Gastroesophageal sphincter (tissue), 4 donors: ENCODE measurements around the gene TADA3. TPM values are rescaled to one million over a fixed set of nuclear protein-coding genes. Genes with fewer than 3 reads are reported as not detected.

ENCODE experiments used
- ATAC-seq: fragments of 150-250 bp; one replicate; pipeline ENCODE4 v1.9.1; 2016; ENCODE audit warnings: mild to moderate bottlenecking, moderate library complexity
- H3K27ac ChIP-seq, 4 donors: fragments of 200-600 bp; sonication (generic) in 3 of 4; 1 replicate in 3 of 4; 2 replicates in 1 of 4; pipeline ENCODE4 v1.5.1; 2016 to 2019
- H3K27me3 ChIP-seq: fragments of 200-600 bp; sonication (generic); one replicate; pipeline ENCODE4 v1.5.1; 2019
- H3K36me3 ChIP-seq, 2 donors: fragments of 200-600 bp; sonication (generic); one replicate each; pipeline ENCODE4 v1.5.1; 2019; ENCODE audit warnings: control low read depth in 1 of 2
- H3K4me1 ChIP-seq, 3 donors: fragments of 200-600 bp; sonication (generic); 1 replicate in 2 of 3; 2 replicates in 1 of 3; pipeline ENCODE4 v1.5.1; 2016 to 2019; ENCODE audit warnings: control low read depth in 2 of 3
- H3K4me3 ChIP-seq, 2 donors: fragments of 200-600 bp; sonication (generic); one replicate each; pipeline ENCODE4 v1.5.1; 2019; ENCODE audit warnings: mild to moderate bottlenecking in 1 of 2, moderate library complexity in 1 of 2
- H3K9me3 ChIP-seq, 3 donors: fragments of 200-600 bp; sonication (generic); one replicate each; pipeline ENCODE4 v1.5.1; 2017 to 2019; ENCODE audit warnings: control low read depth in 2 of 3
- CTCF ChIP-seq, 4 experiments: fragments of 200-600 bp in 2 of 4; fragments of 450-650 bp in 2 of 4; sonication (generic) in 1 of 4; IDR thresholded peaks; one replicate each; pipeline ENCODE4 v1.5.1; 2017 to 2019; ENCODE audit warnings: antibody characterized with exemption in 4 of 4, mild to moderate bottlenecking in 2 of 4, moderate library complexity in 2 of 4
- EP300 ChIP-seq: sonication (generic); formaldehyde crosslinking; IDR thresholded peaks from one replicate; pipeline ENCODE4 v1.6.1; 2017; ENCODE audit warnings: antibody characterized with exemption, mild to moderate bottlenecking
- POLR2A ChIP-seq, 2 donors: fragments of 450-650 bp; IDR thresholded peaks; one replicate each; pipeline ENCODE4 v1.6.1; 2017; ENCODE audit warnings: antibody characterized with exemption in 2 of 2, mild to moderate bottlenecking in 2 of 2, moderate library complexity in 1 of 2
- POLR2AphosphoS5 ChIP-seq: sonication (generic); formaldehyde crosslinking; IDR thresholded peaks from one replicate; pipeline ENCODE4 v1.6.1; 2017; ENCODE audit warnings: antibody characterized with exemption
- WGBS, 2 donors: methylation state at CpG; one replicate each; pipeline ENCODE4 v1.1.5; 2018; ENCODE audit warnings: low coverage in 1 of 2; 5-methylcytosine and 5-hydroxymethylcytosine counted together
- total RNA-seq, 4 donors: library from RNA; depleted of rRNA; stranded (reverse); fragments of >200 nt; gene quantifications; one replicate each; pipeline ENCODE4 v1.1.0, GENCODE V29; 2016

Gene TADA3
- total RNA-seq, 4 donors from 2014 or later = 54.6 to 82.2 (median 66.0) TPM

GRCh38 chr3:9749296-9749644, 43.0 kb downstream of the TADA3 start:
- Histone ChIP-seq H3K36me3 (peaks cover 0 to 78% of the 10 kb centered on the region in 2 donors), H3K9me3 (no peaks in the 10 kb centered on the region), H3K27me3 (no peaks in the 10 kb centered on the region), H3K27ac (peak overlapping the region; percentile 54 to 97 (median 91)), H3K4me1 (peaks cover 0 to 36% (median 14%) of the 10 kb centered on the region in 3 donors), H3K4me3 (peak overlapping the region; percentile 50 to 60)
- WGBS, 2 donors = 0% methylated on average over 5 to 13 of the region's 19 CpGs
- ATAC-seq = peak; percentile 40
- TF ChIP-seq CTCF (IDR thresholded peaks at IDR 0.05) (no peak), POLR2AphosphoS5 (no peak), POLR2A (IDR thresholded peaks at IDR 0.05) (no peak), EP300 (no peak)

DNA sequence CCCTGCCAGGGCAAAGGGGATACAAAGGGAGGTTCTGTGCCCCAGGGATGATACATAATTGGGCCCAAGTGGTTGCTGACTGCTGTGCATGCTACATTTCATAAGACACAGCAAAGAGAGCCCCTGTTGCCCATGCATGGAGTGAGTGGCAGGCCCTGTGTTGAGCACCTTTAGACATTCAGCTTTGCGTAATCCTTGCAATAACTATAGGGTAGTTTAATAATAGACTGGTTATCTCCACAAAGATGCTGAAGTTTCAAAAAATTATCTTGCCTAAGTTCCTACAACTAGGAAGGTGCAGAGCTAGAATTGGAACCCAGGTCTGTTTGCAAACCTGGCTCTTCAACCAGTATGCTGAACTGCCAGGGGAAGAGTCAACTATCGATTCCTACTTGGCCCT, 44.2 kb downstream of the TADA3 start:
- Histone ChIP-seq H3K27me3 (no peaks in the 10 kb centered on the region), H3K9me3 (no peaks in the 10 kb centered on the region), H3K4me3 (no peak overlapping the region), H3K36me3 (peaks cover 0 to 78% of the 10 kb centered on the region in 2 donors), H3K27ac (peak overlapping the region in 3 of 4 donors; percentile 91 to 97 (median 91)), H3K4me1 (peaks cover 0 to 36% (median 14%) of the 10 kb centered on the region in 3 donors)
- TF ChIP-seq POLR2A (IDR thresholded peaks at IDR 0.05) (no peak), POLR2AphosphoS5 (no peak), EP300 (no peak), CTCF (IDR thresholded peaks at IDR 0.05) (no peak)
- ATAC-seq = no peak
- 88 to 94% methylated on average over 1 to 2 of the region's 2 CpGs for WGBS, 2 donors

GRCh38 chr3:9747267-9747666, 45.0 kb downstream of the TADA3 start:
- Histone ChIP-seq H3K9me3 (no peaks in the 10 kb centered on the region), H3K4me3 (no peak overlapping the region), H3K36me3 (peaks cover 0 to 78% of the 10 kb centered on the region in 2 donors), H3K27me3 (no peaks in the 10 kb centered on the region), H3K4me1 (peaks cover 0 to 35% (median 14%) of the 10 kb centered on the region in 3 donors), H3K27ac (peak overlapping the region in 1 of 4 donors; percentile 14)
- TF ChIP-seq CTCF (IDR thresholded peaks at IDR 0.05) (no peak), POLR2AphosphoS5 (no peak), EP300 (no peak), POLR2A (IDR thresholded peaks at IDR 0.05) (no peak)
- ATAC-seq = no peak
- 100% methylated on average over 1 of the region's 8 CpGs; no CpG with 5 or more reads in 1 of the 2 donors for WGBS, 2 donors

- no peak overlapping the region for H3K4me3 ChIP-seq
- no peak for TF ChIP-seq CTCF (IDR thresholded peaks at IDR 0.05)
- no peak for TF ChIP-seq POLR2A (IDR thresholded peaks at IDR 0.05)
- TF ChIP-seq EP300 = no peak
- no peak for TF ChIP-seq POLR2AphosphoS5
- ATAC-seq = no peak
- no peaks in the 10 kb centered on the region for H3K27me3 ChIP-seq
- H3K9me3 ChIP-seq = no peaks in the 10 kb centered on the region
- peaks cover 0 to 78% of the 10 kb centered on the region in 2 donors for H3K36me3 ChIP-seq
- H3K27ac ChIP-seq = no peak overlapping the region
- WGBS, 2 donors = 43 to 69% methylated on average over 2 of the region's 5 CpGs
- peaks cover 0 to 26% (median 7%) of the 10 kb centered on the region in 3 donors for H3K4me1 ChIP-seq
Observed at GRCh38 chr3:9746330-9746729, 45.9 kb downstream of the TADA3 start.

DNA sequence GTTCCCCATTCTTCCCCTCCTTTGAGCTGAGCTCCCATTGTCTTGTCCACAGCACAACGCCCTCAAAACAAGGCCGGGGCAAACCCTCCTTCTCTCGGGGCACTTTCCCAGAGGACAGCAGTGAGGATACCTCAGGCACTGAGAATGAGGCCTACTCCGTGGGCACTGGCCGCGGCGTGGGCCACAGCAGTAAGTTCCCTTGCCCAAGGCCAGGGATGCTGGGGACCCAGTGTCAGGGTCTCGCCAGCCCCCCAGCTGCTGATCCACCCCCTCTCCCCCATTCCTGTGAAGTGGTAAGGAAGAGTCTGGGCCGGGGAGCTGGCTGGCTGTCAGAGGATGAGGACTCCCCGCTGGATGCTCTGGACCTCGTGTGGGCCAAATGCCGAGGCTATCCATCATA, 46.8 kb downstream of the TADA3 start:
- TF ChIP-seq POLR2A (IDR thresholded peaks at IDR 0.05) = no peak
- no peak for TF ChIP-seq EP300
- no peak for TF ChIP-seq POLR2AphosphoS5
- no peak for TF ChIP-seq CTCF (IDR thresholded peaks at IDR 0.05)
- H3K4me1 ChIP-seq = peaks cover 0 to 17% (median 0%) of the 10 kb centered on the region in 3 donors
- H3K27ac ChIP-seq = no peak overlapping the region
- ATAC-seq = no peak
- no peaks in the 10 kb centered on the region for H3K9me3 ChIP-seq
- no peaks in the 10 kb centered on the region for H3K27me3 ChIP-seq
- 67% methylated on average over 3 of the region's 12 CpGs; no CpG with 5 or more reads in 1 of the 2 donors for WGBS, 2 donors
- no peak overlapping the region for H3K4me3 ChIP-seq
- H3K36me3 ChIP-seq = peaks cover 0 to 82% of the 10 kb centered on the region in 2 donors
